PFSK-1 (cell line): Measurements from ENCODE around the gene RETREG1.

Experiments used
- FOXP2 ChIP-seq: optimal IDR thresholded peaks from 2 replicates; pipeline ENCODE3; 2011; ENCODE audit warnings: borderline replicate concordance, control low read depth, inconsistent platforms; ENCODE audit not compliant: insufficient read depth; ENCODE audit errors: extremely low read length, extremely low read depth
- POLR2AphosphoS5 ChIP-seq: IDR thresholded peaks from 2 replicates; pipeline ENCODE4 v1.6.1; 2012; ENCODE audit warnings: low read depth, mild to moderate bottlenecking, control low read depth, low read length, moderate library complexity
- SIN3A ChIP-seq: IDR thresholded peaks from 2 replicates; pipeline ENCODE4 v1.6.1; 2012; ENCODE audit warnings: mild to moderate bottlenecking, low read length, moderate library complexity, borderline replicate concordance; ENCODE audit not compliant: insufficient read depth
- TAF1 ChIP-seq: IDR thresholded peaks from 2 replicates; pipeline ENCODE4 v1.6.1; 2012; ENCODE audit warnings: low read length, control low read depth, borderline replicate concordance; ENCODE audit not compliant: insufficient read depth
- TF ChIP-seq, protein P1 (sequence below), 2 experiments: IDR thresholded peaks; 2 replicates each; pipeline versions ENCODE4 v1.6.1 to v1.8.0; 2011 to 2012; ENCODE audit warnings: low read depth in 2 of 2, low read length in 2 of 2, control low read depth in 1 of 2, inconsistent platforms in 1 of 2, mild to moderate bottlenecking in 1 of 2, moderate library complexity in 1 of 2; ENCODE audit not compliant: insufficient read depth in 1 of 2

The RETREG1 gene

DNA sequence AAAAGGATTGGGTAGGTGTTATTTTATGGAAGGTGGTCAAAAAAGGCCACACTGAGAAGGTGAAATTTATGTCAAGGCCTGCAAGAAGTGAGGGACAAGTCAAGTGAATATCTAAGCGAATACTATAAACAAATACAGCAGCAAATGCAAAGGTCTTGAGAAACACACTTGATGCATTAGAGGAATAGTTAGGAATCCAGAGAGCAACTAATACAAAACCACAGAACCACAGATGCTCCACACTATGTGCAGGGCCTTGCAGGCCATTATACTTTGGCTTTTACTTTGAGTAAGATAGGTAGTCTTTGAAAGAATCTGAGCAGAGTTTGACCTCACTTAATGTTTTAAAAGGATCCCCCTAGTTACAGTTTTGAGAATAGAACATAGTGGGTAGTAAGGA, 155.8 kb downstream of the RETREG1 start:
- TF ChIP-seq TAF1 (no peak), FOXP2 (no peak), POLR2AphosphoS5 (no peak), SIN3A (no peak)
- TF ChIP-seq, protein P1, sequence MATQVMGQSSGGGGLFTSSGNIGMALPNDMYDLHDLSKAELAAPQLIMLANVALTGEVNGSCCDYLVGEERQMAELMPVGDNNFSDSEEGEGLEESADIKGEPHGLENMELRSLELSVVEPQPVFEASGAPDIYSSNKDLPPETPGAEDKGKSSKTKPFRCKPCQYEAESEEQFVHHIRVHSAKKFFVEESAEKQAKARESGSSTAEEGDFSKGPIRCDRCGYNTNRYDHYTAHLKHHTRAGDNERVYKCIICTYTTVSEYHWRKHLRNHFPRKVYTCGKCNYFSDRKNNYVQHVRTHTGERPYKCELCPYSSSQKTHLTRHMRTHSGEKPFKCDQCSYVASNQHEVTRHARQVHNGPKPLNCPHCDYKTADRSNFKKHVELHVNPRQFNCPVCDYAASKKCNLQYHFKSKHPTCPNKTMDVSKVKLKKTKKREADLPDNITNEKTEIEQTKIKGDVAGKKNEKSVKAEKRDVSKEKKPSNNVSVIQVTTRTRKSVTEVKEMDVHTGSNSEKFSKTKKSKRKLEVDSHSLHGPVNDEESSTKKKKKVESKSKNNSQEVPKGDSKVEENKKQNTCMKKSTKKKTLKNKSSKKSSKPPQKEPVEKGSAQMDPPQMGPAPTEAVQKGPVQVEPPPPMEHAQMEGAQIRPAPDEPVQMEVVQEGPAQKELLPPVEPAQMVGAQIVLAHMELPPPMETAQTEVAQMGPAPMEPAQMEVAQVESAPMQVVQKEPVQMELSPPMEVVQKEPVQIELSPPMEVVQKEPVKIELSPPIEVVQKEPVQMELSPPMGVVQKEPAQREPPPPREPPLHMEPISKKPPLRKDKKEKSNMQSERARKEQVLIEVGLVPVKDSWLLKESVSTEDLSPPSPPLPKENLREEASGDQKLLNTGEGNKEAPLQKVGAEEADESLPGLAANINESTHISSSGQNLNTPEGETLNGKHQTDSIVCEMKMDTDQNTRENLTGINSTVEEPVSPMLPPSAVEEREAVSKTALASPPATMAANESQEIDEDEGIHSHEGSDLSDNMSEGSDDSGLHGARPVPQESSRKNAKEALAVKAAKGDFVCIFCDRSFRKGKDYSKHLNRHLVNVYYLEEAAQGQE (IDR thresholded peaks at IDR 0.05; ENCODE audit: insufficient read depth in 1 of 2, low read depth in 2 of 2, low read length in 2 of 2): no peak

DNA sequence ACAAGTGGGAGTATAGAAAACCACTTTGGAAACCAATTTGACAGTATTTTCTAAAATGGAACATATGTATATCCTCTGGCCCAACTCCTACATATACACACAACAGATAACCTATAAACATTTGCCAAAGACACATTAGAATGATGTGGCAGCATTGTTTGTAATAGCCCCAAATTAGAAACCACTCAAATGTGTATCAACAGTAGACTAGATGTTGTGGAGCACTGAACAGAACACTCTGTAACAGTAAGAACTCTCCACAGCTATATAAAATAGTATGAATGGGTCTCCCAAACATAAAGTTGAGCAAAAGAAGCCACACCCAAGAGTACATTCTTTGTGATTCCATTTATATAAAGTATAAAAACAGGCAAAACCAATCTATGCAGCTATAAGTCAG, 157.3 kb downstream of the RETREG1 start:
- no peak for TF ChIP-seq TAF1
- no peak for TF ChIP-seq POLR2AphosphoS5
- TF ChIP-seq FOXP2: no peak
- TF ChIP-seq, protein P1 (IDR thresholded peaks at IDR 0.05; ENCODE audit: insufficient read depth in 1 of 2, low read depth in 2 of 2, low read length in 2 of 2): no peak
- no peak for TF ChIP-seq SIN3A

DNA sequence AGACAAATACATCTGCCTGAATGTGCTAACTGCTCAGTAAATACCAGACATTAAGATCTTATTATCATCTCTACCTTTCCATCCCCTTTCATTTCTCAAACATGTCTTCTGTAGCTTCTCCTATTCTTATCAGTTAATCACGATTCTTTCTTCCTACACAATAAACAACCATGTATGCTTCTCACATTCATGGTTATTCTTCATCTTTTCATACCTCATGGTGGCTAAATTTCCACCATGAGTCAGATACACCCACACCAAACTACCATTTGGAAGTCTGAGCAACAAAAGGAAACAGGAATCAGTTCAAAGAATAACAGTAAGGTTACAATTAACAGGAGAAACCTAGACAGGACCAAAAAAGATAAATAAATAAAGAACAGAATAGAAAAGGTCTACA, 158.9 kb downstream of the RETREG1 start:
- TF ChIP-seq TAF1 (no peak), SIN3A (no peak), POLR2AphosphoS5 (no peak), FOXP2 (no peak)
- TF ChIP-seq, protein P1 (IDR thresholded peaks at IDR 0.05; ENCODE audit: insufficient read depth in 1 of 2, low read depth in 2 of 2, low read length in 2 of 2): no peak

DNA sequence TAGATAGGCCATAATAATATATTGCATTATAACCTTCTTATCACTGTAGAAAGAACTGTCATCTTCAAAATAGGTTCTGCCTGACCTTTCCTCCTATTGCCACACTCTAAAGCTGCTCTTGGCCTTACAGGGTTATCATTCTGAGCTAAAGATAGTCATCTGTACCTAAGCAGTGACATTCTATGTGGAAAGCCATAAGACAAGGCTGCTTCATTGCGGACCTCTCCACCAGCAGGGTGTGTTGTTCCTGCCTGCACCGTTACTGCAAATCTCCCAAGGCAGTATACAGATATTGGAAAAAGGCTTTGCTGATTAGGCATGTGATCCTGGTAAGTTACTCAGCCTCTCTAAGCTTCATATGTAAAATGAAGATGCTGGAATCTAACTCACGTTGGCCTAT, 159.3 kb downstream of the RETREG1 start:
- no peak for TF ChIP-seq SIN3A
- no peak for TF ChIP-seq POLR2AphosphoS5
- TF ChIP-seq TAF1: no peak
- TF ChIP-seq FOXP2: no peak
- TF ChIP-seq, protein P1 (IDR thresholded peaks at IDR 0.05; ENCODE audit: insufficient read depth in 1 of 2, low read depth in 2 of 2, low read length in 2 of 2): no peak
